ENCODE results near the gene TUBB2B.
A peak's percentile ranks its signal among the peaks of the same experiment; 100 is the strongest.

Gene TUBB2B

GRCh38 chr6:3263096-3263495 is 35.6 kb upstream of the TUBB2B start:
- no peak overlapping the region for H3K4me3 ChIP-seq (ENCODE audit: low read depth, low read length)
- no peak for DNase-seq (ENCODE audit: low read depth)
- TF ChIP-seq, protein P1, sequence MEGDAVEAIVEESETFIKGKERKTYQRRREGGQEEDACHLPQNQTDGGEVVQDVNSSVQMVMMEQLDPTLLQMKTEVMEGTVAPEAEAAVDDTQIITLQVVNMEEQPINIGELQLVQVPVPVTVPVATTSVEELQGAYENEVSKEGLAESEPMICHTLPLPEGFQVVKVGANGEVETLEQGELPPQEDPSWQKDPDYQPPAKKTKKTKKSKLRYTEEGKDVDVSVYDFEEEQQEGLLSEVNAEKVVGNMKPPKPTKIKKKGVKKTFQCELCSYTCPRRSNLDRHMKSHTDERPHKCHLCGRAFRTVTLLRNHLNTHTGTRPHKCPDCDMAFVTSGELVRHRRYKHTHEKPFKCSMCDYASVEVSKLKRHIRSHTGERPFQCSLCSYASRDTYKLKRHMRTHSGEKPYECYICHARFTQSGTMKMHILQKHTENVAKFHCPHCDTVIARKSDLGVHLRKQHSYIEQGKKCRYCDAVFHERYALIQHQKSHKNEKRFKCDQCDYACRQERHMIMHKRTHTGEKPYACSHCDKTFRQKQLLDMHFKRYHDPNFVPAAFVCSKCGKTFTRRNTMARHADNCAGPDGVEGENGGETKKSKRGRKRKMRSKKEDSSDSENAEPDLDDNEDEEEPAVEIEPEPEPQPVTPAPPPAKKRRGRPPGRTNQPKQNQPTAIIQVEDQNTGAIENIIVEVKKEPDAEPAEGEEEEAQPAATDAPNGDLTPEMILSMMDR (IDR thresholded peaks at IDR 0.05; ENCODE audit: low read depth, low read length, missing control alignments) = no peak

GRCh38 chr6:3261921-3262320 is 34.5 kb upstream of the TUBB2B start:
- no peak overlapping the region for H3K4me3 ChIP-seq (ENCODE audit: low read depth, low read length)
- DNase-seq (ENCODE audit: low read depth) = no peak
- TF ChIP-seq, protein P1 (IDR thresholded peaks at IDR 0.05; ENCODE audit: low read depth, low read length, missing control alignments) = no peak

GRCh38 chr6:3261518-3261820 is 34.0 kb upstream of the TUBB2B start:
- TF ChIP-seq, protein P1 (IDR thresholded peaks at IDR 0.05; ENCODE audit: low read depth, low read length, missing control alignments) = no peak

DNA sequence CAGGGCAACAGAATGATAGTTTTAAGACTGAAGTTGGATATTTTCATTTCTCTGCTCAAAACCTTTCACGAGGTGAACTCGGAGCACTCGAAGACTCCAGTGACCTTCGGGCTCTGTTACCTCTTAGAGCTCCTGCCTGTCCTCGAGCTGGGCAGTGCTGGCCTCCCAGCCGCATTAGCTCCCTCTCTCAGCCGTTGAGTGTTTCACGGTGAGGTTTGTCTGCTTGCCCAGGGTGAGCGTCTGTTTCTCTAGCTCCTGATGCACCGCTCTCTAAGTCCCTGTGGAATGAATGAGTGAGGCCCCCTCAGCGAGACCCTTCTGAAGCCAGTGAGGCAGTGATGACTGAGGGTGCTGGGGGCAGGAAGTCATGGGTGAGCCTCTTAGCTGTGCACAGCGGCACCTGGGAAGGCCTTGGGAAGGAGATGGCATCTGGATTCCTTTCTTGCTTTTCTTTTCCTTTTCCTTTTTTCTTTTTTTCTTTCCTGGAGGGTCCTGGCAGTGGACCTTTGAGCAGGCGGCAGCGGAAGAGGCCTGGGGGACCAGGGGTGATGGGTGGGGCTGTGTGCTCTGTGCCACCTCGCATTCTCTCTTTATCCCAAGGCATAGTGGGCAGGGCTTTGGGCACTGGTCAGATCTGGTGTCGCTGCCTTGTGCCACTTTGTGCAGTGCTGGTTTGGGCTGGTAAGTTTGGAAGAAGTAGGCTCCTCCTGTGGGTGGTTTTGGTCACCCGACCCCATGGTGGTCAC is 33.5 kb upstream of the TUBB2B start:
- DNase-seq (ENCODE audit: low read depth) = no peak
- peak overlapping the region; percentile 20 for H3K4me3 ChIP-seq (ENCODE audit: low read depth, low read length)
- TF ChIP-seq, protein P1 (IDR thresholded peaks at IDR 0.05; ENCODE audit: low read depth, low read length, missing control alignments) = no peak

More at GRCh38 chr6:3261518-3261820, 34.0 kb upstream of the TUBB2B start:
- no peak overlapping the region for H3K4me3 ChIP-seq (ENCODE audit: low read depth, low read length)
- DNase-seq (ENCODE audit: low read depth) = no peak

- H3K4me3 ChIP-seq (ENCODE audit: low read depth, low read length) = peak overlapping the region; percentile 20; the same call in 1 of the 2 replicates
- DNase-seq (ENCODE audit: low read depth) = no peak
- TF ChIP-seq, protein P1 (IDR thresholded peaks at IDR 0.05; ENCODE audit: low read depth, low read length, missing control alignments) = no peak
These were observed 32.8 kb upstream of the TUBB2B start for GRCh38 chr6:3260296-3260695.

DNA sequence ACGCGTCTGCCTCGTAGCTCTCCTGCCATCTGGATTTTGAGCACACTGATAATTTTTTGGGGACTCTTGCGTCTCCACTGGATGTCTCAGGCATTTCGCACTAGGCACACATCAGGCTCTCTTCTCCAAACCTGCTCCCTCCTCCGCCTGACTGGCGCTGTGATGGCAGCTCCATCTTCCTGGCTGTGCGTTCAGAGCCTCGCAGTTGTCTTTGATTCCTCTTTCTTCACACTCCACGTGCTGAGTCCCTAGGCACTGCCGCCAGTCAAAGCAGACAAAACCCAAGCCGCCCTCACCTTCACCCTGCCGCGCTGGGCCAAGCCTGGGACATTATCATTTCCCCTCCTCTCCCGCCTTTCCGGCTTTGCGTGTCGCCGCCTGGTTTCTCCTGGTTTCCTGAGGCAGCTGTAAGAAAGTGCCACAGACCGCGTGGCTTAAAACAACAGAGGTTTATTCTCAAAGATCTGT is 32.1 kb upstream of the TUBB2B start:
- H3K4me3 ChIP-seq (ENCODE audit: low read depth, low read length) = peak overlapping the region; percentile 63
- TF ChIP-seq, protein P1 (IDR thresholded peaks at IDR 0.05; ENCODE audit: low read depth, low read length, missing control alignments) = peak; percentile 25
- no peak for DNase-seq (ENCODE audit: low read depth)

Measured in GM12864 (cell line).